ENCODE results near the gene PIWIL4. TPM values are rescaled to one million over a fixed set of nuclear protein-coding genes. Genes with fewer than 3 reads are reported as not detected.

The PIWIL4 gene
- total and polyA plus RNA-seq, 2 of the 8 experiments (the other 6 are each of a cell fraction or from before 2014, with no cell fraction given): 0.51 to 0.52 TPM

GRCh38 chr11:94632356-94632755 is 65.2 kb downstream of the PIWIL4 start:
- H3K79me1 ChIP-seq (ENCODE audit: low read depth, low read length): no peaks in the 10 kb centered on the region
- H3K56ac ChIP-seq (replicated peaks; ENCODE audit: insufficient read length, low read depth, low read length): no peak overlapping the region
- H4K91ac ChIP-seq (replicated peaks; ENCODE audit: insufficient read length, low read length): no peak overlapping the region
- no peak overlapping the region for H3K18ac ChIP-seq (ENCODE audit: extremely low read depth, low read length)
- H3K79me2 ChIP-seq (ENCODE audit: control insufficient read depth in 1 of 2, insufficient read depth in 2 of 2, low read length in 2 of 2): no peaks in the 10 kb centered on the region
- no peak overlapping the region for H2BK120ac ChIP-seq (replicated peaks; ENCODE audit: low read depth, low read length)
- no peak overlapping the region for H2AK5ac ChIP-seq (ENCODE audit: low read depth, low read length)
- H3K14ac ChIP-seq (ENCODE audit: insufficient read length): no peak overlapping the region
- H3K23me2 ChIP-seq (ENCODE audit: low read depth, low read length): no peaks in the 10 kb centered on the region
- H3K4me1 ChIP-seq (replicated peaks in 1 of 4; ENCODE audit: control insufficient read depth in 3 of 4, insufficient read depth in 4 of 4, low read length in 3 of 4): no peaks in the 10 kb centered on the region
- FAIRE-seq: no peak
- no peaks in the 10 kb centered on the region for H4K20me1 ChIP-seq (replicated peaks in 1 of 2; ENCODE audit: control insufficient read depth in 1 of 2, insufficient read depth in 2 of 2, low read length in 2 of 2)
- H3K23ac ChIP-seq (ENCODE audit: insufficient read length): no peak overlapping the region
- H2BK15ac ChIP-seq (ENCODE audit: low read length): no peak overlapping the region
- ChIA-PET POLR2A (ENCODE audit: partially characterized antibody) (no interaction called here), CTCF (ENCODE audit: partially characterized antibody) (interaction anchor here (0.9 to 1.6 kb wide), 2 partner anchors 9 to 154 kb away, joined by 3 read pairs; no protein-coding TSS in a partner anchor)
- no peak overlapping the region for H3K4ac ChIP-seq (replicated peaks; ENCODE audit: insufficient read length, low read depth, low read length)
- H3K4me3 ChIP-seq (ENCODE audit: extremely low read depth in 1 of 4, insufficient read depth in 2 of 4, low read depth in 3 of 4, low read length in 4 of 4): no peak overlapping the region
- no peaks in the 10 kb centered on the region for H3K27me3 ChIP-seq (replicated peaks in 1 of 4; ENCODE audit: control insufficient read depth in 3 of 4, extremely low read depth in 1 of 4, insufficient read depth in 3 of 4, low read length in 3 of 4)
- no peak overlapping the region for H3K27ac ChIP-seq (ENCODE audit: low read depth, low read length)
- peaks cover 0 to 2% (median 0%) of the 10 kb centered on the region in 4 experiments; a peak in 1 of 8 replicates for H3K36me3 ChIP-seq (ENCODE audit: control insufficient read depth in 2 of 4, insufficient read depth in 4 of 4, low read length in 3 of 4)
- H2BK20ac ChIP-seq (ENCODE audit: low read length): no peak overlapping the region
- H3K4me2 ChIP-seq (ENCODE audit: insufficient read depth in 1 of 2, low read depth in 2 of 2, low read length in 2 of 2): no peak overlapping the region
- H4K5ac ChIP-seq (ENCODE audit: insufficient read length, low read depth, low read length): no peak overlapping the region
- peaks cover 3 to 4% of the 10 kb centered on the region in 2 experiments for H3K9me3 ChIP-seq (ENCODE audit: insufficient read depth in 2 of 2, low read depth in 1 of 2, low read length in 1 of 2)
- no peak overlapping the region for H3K9ac ChIP-seq (replicated peaks in 1 of 4; ENCODE audit: extremely low read depth in 1 of 4, low read depth in 3 of 4, low read length in 3 of 4)
- no peak overlapping the region for H2BK12ac ChIP-seq (ENCODE audit: low read depth, low read length)
- no peak overlapping the region for H4K8ac ChIP-seq (ENCODE audit: extremely low read depth, insufficient read depth, low read length)
- 85% methylated on average over 2 of the region's 2 CpGs; no CpG with 5 or more reads in 1 of the 2 experiments for WGBS, 2 experiments (ENCODE audit: extremely low coverage in 1 of 2, insufficient coverage in 1 of 2, insufficient read length in 1 of 2, insufficient replicate concordance in 2 of 2, low coverage in 1 of 2, low lambda C conversion rate in 2 of 2, missing lambda C conversion rate in 1 of 2)
- no peak overlapping the region for H2BK5ac ChIP-seq (ENCODE audit: low read depth, low read length)
- H2AFZ ChIP-seq (ENCODE audit: low read length): no peak overlapping the region
- DNase-seq (ENCODE audit: low read depth in 1 of 2, low spot score in 2 of 2): no peak
- no peak for TF ChIP-seq SAP30 (IDR thresholded peaks at IDR 0.05; ENCODE audit: insufficient read depth, insufficient replicate concordance, low read length)
- no peak for TF ChIP-seq RAD21 (IDR thresholded peaks at IDR 0.05 in 1 of 2, conservative IDR thresholded peaks at IDR 0.05 in 1 of 2; ENCODE audit: low read depth in 2 of 2, low read length in 2 of 2)
- no peak for TF ChIP-seq SIN3A (conservative IDR thresholded peaks at IDR 0.05 in 1 of 2, IDR thresholded peaks at IDR 0.05 in 1 of 2; ENCODE audit: low read depth in 1 of 2, low read length in 2 of 2)
- TF ChIP-seq CEBPB (IDR thresholded peaks at IDR 0.05; ENCODE audit: low read depth, low read length): no peak
- no peak for TF ChIP-seq TAF7 (optimal IDR thresholded peaks at IDR 0.05; ENCODE audit: borderline replicate concordance, low read depth, low read length)
- no peak for TF ChIP-seq BCL11A (IDR thresholded peaks at IDR 0.05; ENCODE audit: low read depth in 2 of 2, low read length in 2 of 2)
